ENCODE data around the gene ANKRD9.

The ANKRD9 gene

GRCh38 chr14:102512793-102513300, 3.3 kb upstream of the ANKRD9 start:
- no peak for DNase-seq (ENCODE audit: low read depth)

- no peak for DNase-seq (ENCODE audit: low read depth)
Observed at GRCh38 chr14:102511538-102511937, 2.0 kb upstream of the ANKRD9 start.

- DNase-seq (ENCODE audit: low read depth): no peak
Observed at GRCh38 chr14:102510616-102511520, 1.3 kb upstream of the ANKRD9 start.

GRCh38 chr14:102508774-102509745, 516 bp downstream of the ANKRD9 start:
- DNase-seq (ENCODE audit: low read depth): no peak

GRCh38 chr14:102508410-102508773, 1.2 kb downstream of the ANKRD9 start:
- DNase-seq (ENCODE audit: low read depth): no peak

GRCh38 chr14:102507857-102508312, 1.7 kb downstream of the ANKRD9 start:
- DNase-seq (ENCODE audit: low read depth): no peak

- no peak for DNase-seq (ENCODE audit: low read depth)
Observed at GRCh38 chr14:102507081-102507856, 2.3 kb downstream of the ANKRD9 start.

GRCh38 chr14:102506626-102506925, 3.0 kb downstream of the ANKRD9 start:
- no peak for DNase-seq (ENCODE audit: low read depth)

GRCh38 chr14:102505775-102506625, 3.6 kb downstream of the ANKRD9 start:
- no peak for DNase-seq (ENCODE audit: low read depth)

- DNase-seq (ENCODE audit: low read depth): no peak
Observed at GRCh38 chr14:102505000-102505619, 4.5 kb downstream of the ANKRD9 start.

- DNase-seq (ENCODE audit: low read depth): no peak
Observed at GRCh38 chr14:102504328-102504999, 5.1 kb downstream of the ANKRD9 start.

- no peak for DNase-seq (ENCODE audit: low read depth)
Observed at GRCh38 chr14:102503641-102504327, 5.8 kb downstream of the ANKRD9 start.

GRCh38 chr14:102502571-102502970, 7.0 kb downstream of the ANKRD9 start:
- no peak for DNase-seq (ENCODE audit: low read depth)

- DNase-seq (ENCODE audit: low read depth): no peak
Observed at GRCh38 chr14:102501751-102502315, 7.7 kb downstream of the ANKRD9 start.

- no peak for DNase-seq (ENCODE audit: low read depth)
Observed at GRCh38 chr14:102500713-102501112, 8.9 kb downstream of the ANKRD9 start.

GRCh38 chr14:102500158-102500662, 9.4 kb downstream of the ANKRD9 start:
- no peak for DNase-seq (ENCODE audit: low read depth)

GRCh38 chr14:102499401-102500157, 10.0 kb downstream of the ANKRD9 start:
- no peak for DNase-seq (ENCODE audit: low read depth)

GRCh38 chr14:102498678-102499265, 10.8 kb downstream of the ANKRD9 start:
- DNase-seq (ENCODE audit: low read depth): no peak
